ENCODE data around the gene DUOX1.

DUOX1 gene

DNA sequence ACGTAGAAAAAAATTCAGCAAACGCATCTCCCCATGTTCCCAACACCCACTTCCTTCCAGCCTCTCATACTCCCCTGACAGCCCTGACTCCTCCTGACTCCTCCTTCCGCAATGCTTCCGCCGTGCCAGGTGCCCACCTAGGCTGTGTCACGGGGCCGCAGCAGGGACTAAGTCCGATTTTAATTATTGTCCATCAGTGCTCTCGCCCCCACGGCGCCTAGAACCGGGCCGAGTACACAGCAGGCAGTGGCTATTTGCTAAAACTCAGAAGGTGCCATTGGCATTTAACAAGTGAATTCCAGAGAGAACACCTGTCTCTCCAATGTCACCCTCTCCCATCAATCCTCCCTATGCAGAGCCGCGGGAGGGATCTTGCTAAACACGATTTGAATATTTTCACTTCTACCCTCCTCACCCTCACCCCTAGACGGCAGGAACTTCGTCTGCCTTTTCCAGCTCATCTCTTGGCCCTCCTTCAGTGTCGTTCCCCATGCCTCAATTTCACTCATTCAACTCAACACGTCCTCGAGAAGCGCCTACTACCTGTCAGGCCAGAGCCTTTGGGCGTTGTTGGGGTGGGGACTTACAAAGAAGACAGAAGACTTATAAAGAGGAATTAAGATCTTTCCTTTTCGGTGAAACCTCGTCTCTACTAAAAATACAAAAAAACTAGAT is 69.5 kb downstream of the DUOX1 start:
- no peaks in the 10 kb centered on the region for H3K36me3 ChIP-seq (ENCODE audit: insufficient read depth, low read length)
- no peaks in the 10 kb centered on the region for H3K27me3 ChIP-seq (ENCODE audit: insufficient read depth, low read length)
- H3K27ac ChIP-seq (ENCODE audit: low read depth, low read length) = peak overlapping the region; percentile 19; the same call in 1 of the 2 replicates
- H3K79me2 ChIP-seq (ENCODE audit: control insufficient read depth, insufficient read depth, low read length, unreplicated experiment) = no peaks in the 10 kb centered on the region
- H3K4me1 ChIP-seq (ENCODE audit: control insufficient read depth, insufficient read depth, low read length, unreplicated experiment) = peaks cover 6% of the 10 kb centered on the region
- H2AFZ ChIP-seq (ENCODE audit: low read length, unreplicated experiment) = peak overlapping the region; percentile 89
- peak overlapping the region; percentile 100 for H3K4me3 ChIP-seq (ENCODE audit: low read depth, low read length)

GRCh38 chr15:45200001-45200798 is 70.4 kb downstream of the DUOX1 start:
- peak overlapping the region; percentile 99 for H2AFZ ChIP-seq (ENCODE audit: low read length, unreplicated experiment)
- no peaks in the 10 kb centered on the region for H3K27me3 ChIP-seq (ENCODE audit: insufficient read depth, low read length)
- peaks cover 6% of the 10 kb centered on the region for H3K4me1 ChIP-seq (ENCODE audit: control insufficient read depth, insufficient read depth, low read length, unreplicated experiment)
- peak overlapping the region; percentile 84 for H3K27ac ChIP-seq (ENCODE audit: low read depth, low read length)
- peak overlapping the region; percentile 100 for H3K4me3 ChIP-seq (ENCODE audit: low read depth, low read length)
- H3K79me2 ChIP-seq (ENCODE audit: control insufficient read depth, insufficient read depth, low read length, unreplicated experiment) = no peaks in the 10 kb centered on the region
- no peaks in the 10 kb centered on the region for H3K36me3 ChIP-seq (ENCODE audit: insufficient read depth, low read length)

- Histone ChIP-seq H3K4me3 (ENCODE audit: low read depth, low read length) (peak overlapping the region; percentile 100), H3K27ac (ENCODE audit: low read depth, low read length) (peak overlapping the region; percentile 84), H2AFZ (ENCODE audit: low read length, unreplicated experiment) (peak overlapping the region; percentile 99), H3K4me1 (ENCODE audit: control insufficient read depth, insufficient read depth, low read length, unreplicated experiment) (peaks cover 6% of the 10 kb centered on the region), H3K36me3 (ENCODE audit: insufficient read depth, low read length) (no peaks in the 10 kb centered on the region), H3K27me3 (ENCODE audit: insufficient read depth, low read length) (peaks cover 3% of the 10 kb centered on the region; the same call in 1 of the 2 replicates), H3K79me2 (ENCODE audit: control insufficient read depth, insufficient read depth, low read length, unreplicated experiment) (no peaks in the 10 kb centered on the region)
Measured at GRCh38 chr15:45200799-45201556, 71.2 kb downstream of the DUOX1 start.

DNA sequence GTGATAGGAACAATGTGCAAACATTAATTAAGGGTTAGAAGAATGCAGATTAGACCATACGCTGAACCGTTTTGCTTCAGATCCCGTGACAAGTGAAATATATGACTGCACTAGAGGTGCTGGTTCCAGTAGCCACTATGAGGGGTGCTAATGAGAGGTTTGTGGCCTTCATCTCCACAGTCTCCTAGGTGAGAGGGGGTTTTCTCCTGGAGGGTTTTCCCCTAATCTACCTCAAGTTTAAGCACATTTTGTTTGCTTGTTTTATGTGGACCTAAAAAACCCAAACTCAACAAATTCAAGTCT is 71.7 kb downstream of the DUOX1 start:
- no peak overlapping the region for H3K27ac ChIP-seq (ENCODE audit: low read depth, low read length)
- peaks cover 3% of the 10 kb centered on the region; the same call in 1 of the 2 replicates for H3K27me3 ChIP-seq (ENCODE audit: insufficient read depth, low read length)
- peaks cover 6% of the 10 kb centered on the region for H3K4me1 ChIP-seq (ENCODE audit: control insufficient read depth, insufficient read depth, low read length, unreplicated experiment)
- H3K4me3 ChIP-seq (ENCODE audit: low read depth, low read length) = no peak overlapping the region
- H3K79me2 ChIP-seq (ENCODE audit: control insufficient read depth, insufficient read depth, low read length, unreplicated experiment) = no peaks in the 10 kb centered on the region
- no peaks in the 10 kb centered on the region for H3K36me3 ChIP-seq (ENCODE audit: insufficient read depth, low read length)
- no peak overlapping the region for H2AFZ ChIP-seq (ENCODE audit: low read length, unreplicated experiment)

DNA sequence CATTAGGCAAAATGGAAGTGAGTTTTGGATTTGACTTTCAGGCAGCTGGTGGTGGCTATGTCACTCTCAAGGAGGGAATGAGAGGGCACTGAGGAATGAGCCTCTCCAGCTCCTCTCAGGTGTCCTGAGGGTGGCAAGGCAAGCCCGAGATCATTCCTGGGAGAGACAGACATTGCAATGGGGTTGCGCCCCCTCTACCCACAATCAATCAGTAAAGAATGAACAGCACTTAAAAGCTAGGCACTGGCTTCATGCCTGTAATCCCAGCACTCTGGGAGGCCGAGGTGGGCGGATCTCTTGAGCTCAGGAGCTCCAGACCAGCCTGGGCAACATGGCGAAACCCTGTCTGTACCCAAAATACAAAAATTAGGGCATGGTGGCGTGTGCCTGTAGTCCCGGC is 72.1 kb downstream of the DUOX1 start:
- no peaks in the 10 kb centered on the region for H3K36me3 ChIP-seq (ENCODE audit: insufficient read depth, low read length)
- H3K4me1 ChIP-seq (ENCODE audit: control insufficient read depth, insufficient read depth, low read length, unreplicated experiment) = peaks cover 6% of the 10 kb centered on the region
- peaks cover 5% of the 10 kb centered on the region; the same call in 1 of the 2 replicates for H3K27me3 ChIP-seq (ENCODE audit: insufficient read depth, low read length)
- H3K4me3 ChIP-seq (ENCODE audit: low read depth, low read length) = no peak overlapping the region
- no peak overlapping the region for H2AFZ ChIP-seq (ENCODE audit: low read length, unreplicated experiment)
- H3K79me2 ChIP-seq (ENCODE audit: control insufficient read depth, insufficient read depth, low read length, unreplicated experiment) = no peaks in the 10 kb centered on the region
- no peak overlapping the region for H3K27ac ChIP-seq (ENCODE audit: low read depth, low read length)

DNA sequence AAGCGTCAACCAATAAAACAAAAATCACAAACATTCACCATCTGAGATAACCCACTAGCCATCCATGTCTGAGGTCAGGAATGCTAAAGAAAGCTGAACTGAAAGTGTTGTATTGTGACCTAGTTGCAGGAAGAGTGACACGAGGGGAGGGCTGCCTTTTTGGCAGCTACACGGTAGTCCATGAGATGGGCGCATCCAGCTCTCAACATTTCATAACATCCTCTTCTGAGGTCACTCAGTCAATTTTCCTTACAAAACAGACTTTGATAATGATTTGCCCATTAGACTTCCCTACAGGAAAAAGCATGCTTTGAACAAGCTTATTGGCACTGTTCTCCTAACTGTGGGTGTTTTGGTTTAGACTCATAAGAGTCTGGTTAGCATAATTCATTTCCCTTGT is 73.4 kb downstream of the DUOX1 start:
- peaks cover 6% of the 10 kb centered on the region for H3K4me1 ChIP-seq (ENCODE audit: control insufficient read depth, insufficient read depth, low read length, unreplicated experiment)
- H3K36me3 ChIP-seq (ENCODE audit: insufficient read depth, low read length) = no peaks in the 10 kb centered on the region
- peaks cover 15% of the 10 kb centered on the region for H3K27me3 ChIP-seq (ENCODE audit: insufficient read depth, low read length)
- no peak overlapping the region for H3K27ac ChIP-seq (ENCODE audit: low read depth, low read length)
- no peaks in the 10 kb centered on the region for H3K79me2 ChIP-seq (ENCODE audit: control insufficient read depth, insufficient read depth, low read length, unreplicated experiment)
- no peak overlapping the region for H3K4me3 ChIP-seq (ENCODE audit: low read depth, low read length)
- H2AFZ ChIP-seq (ENCODE audit: low read length, unreplicated experiment) = no peak overlapping the region

GRCh38 chr15:45205192-45205591 is 75.4 kb downstream of the DUOX1 start:
- H3K27ac ChIP-seq (ENCODE audit: low read depth, low read length) = no peak overlapping the region
- H3K27me3 ChIP-seq (ENCODE audit: insufficient read depth, low read length) = peaks cover 29% of the 10 kb centered on the region
- no peaks in the 10 kb centered on the region for H3K36me3 ChIP-seq (ENCODE audit: insufficient read depth, low read length)
- peaks cover 6% of the 10 kb centered on the region for H3K4me1 ChIP-seq (ENCODE audit: control insufficient read depth, insufficient read depth, low read length, unreplicated experiment)
- no peaks in the 10 kb centered on the region for H3K79me2 ChIP-seq (ENCODE audit: control insufficient read depth, insufficient read depth, low read length, unreplicated experiment)
- H2AFZ ChIP-seq (ENCODE audit: low read length, unreplicated experiment) = peak overlapping the region; percentile 76
- no peak overlapping the region for H3K4me3 ChIP-seq (ENCODE audit: low read depth, low read length)

GRCh38 chr15:45212493-45212892 is 82.7 kb downstream of the DUOX1 start:
- Histone ChIP-seq H3K36me3 (ENCODE audit: insufficient read depth, low read length) (no peaks in the 10 kb centered on the region), H2AFZ (ENCODE audit: low read length, unreplicated experiment) (no peak overlapping the region), H3K4me1 (ENCODE audit: control insufficient read depth, insufficient read depth, low read length, unreplicated experiment) (no peaks in the 10 kb centered on the region), H3K4me3 (ENCODE audit: low read depth, low read length) (no peak overlapping the region), H3K27me3 (ENCODE audit: insufficient read depth, low read length) (peaks cover 44% of the 10 kb centered on the region), H3K27ac (ENCODE audit: low read depth, low read length) (no peak overlapping the region), H3K79me2 (ENCODE audit: control insufficient read depth, insufficient read depth, low read length, unreplicated experiment) (no peaks in the 10 kb centered on the region)

Measured in ACC112 (cell line).